ENCODE data around the gene TPSAB1.

GRCh38 chr16:1260101-1260680 lies 19.7 kb downstream of the TPSAB1 start:
- TF ChIP-seq CTCF (IDR thresholded peaks at IDR 0.05): no peak
- TF ChIP-seq POLR2A (IDR thresholded peaks at IDR 0.05): no peak

All from Peyer's patch (tissue), 4 donors.